Measurements from ENCODE around the gene ZNF641.

DNA sequence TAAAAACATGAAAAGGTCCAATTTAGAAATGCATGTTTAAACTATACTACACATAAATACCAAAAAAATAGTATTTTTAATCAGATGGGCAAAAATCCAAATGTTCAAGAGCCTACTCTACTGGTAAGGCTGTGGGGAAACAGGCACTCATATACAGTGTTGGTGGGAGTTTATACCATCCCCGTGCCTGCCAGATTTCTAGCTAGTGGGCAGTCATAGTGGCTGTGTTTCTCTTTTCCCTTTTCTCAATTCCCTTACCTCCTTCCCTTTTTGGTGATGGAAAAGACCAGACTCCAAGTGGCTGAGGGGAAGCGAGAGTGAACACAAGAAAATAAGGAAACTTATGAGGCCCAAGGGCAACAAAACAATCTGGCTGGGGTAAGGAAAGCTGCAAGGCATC, 14.7 kb downstream of the ZNF641 start:
- TF ChIP-seq, protein P1, sequence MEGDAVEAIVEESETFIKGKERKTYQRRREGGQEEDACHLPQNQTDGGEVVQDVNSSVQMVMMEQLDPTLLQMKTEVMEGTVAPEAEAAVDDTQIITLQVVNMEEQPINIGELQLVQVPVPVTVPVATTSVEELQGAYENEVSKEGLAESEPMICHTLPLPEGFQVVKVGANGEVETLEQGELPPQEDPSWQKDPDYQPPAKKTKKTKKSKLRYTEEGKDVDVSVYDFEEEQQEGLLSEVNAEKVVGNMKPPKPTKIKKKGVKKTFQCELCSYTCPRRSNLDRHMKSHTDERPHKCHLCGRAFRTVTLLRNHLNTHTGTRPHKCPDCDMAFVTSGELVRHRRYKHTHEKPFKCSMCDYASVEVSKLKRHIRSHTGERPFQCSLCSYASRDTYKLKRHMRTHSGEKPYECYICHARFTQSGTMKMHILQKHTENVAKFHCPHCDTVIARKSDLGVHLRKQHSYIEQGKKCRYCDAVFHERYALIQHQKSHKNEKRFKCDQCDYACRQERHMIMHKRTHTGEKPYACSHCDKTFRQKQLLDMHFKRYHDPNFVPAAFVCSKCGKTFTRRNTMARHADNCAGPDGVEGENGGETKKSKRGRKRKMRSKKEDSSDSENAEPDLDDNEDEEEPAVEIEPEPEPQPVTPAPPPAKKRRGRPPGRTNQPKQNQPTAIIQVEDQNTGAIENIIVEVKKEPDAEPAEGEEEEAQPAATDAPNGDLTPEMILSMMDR (IDR thresholded peaks at IDR 0.05), result no peak
- TF ChIP-seq POLR2A (IDR thresholded peaks at IDR 0.05), result no peak

Measured in right lobe of liver (tissue), 4 donors.